Heart left ventricle (tissue), 13 donors: ENCODE data around the gene BRAP.

Experiments used
- POLR2A ChIP-seq, 2 donors: fragments of 450-650 bp; IDR thresholded peaks; one replicate each; pipeline ENCODE4 v1.6.1; 2017; ENCODE audit warnings: antibody characterized with exemption in 2 of 2, mild to moderate bottlenecking in 2 of 2, moderate library complexity in 2 of 2
- TF ChIP-seq, protein P1 (sequence below), 12 donors: fragments of 200-600 bp; sonication (generic) in 4 of 12; IDR thresholded peaks; one replicate each; pipeline versions ENCODE4 v1.5.0 to v1.8.0; 2018 to 2022; ENCODE audit warnings: antibody characterized with exemption in 12 of 12, mild to moderate bottlenecking in 5 of 12
- donor health status: ischemic (EF 13 %, LVEDD 7.1; RV severe dilation, severe dysfunction).
- donor health status: DM: no; HTN: yes; CAD: no.
- donor health status: DM: no; HTN: no; CAD: no.
- donor health status: ischemic (EF 25% LVEDD 6.9; RV normal size, moderate dysfunction).
- donor health status: ischemic (EF 25% LVEDD 5.7; RV mildly dilated, moderate dysfunction).
- donor health status: ischemic (EF 35%, LVEDD 5.7; RV mildly dilated, moderate dysfunction).
- donor health status: nonischemic (EF 11% LVEDD 7.7; RV severe dilation, severe dysfunction).
- donor health status: DM: yes; HTN: yes; CAD: no.
- donor health status: PGD.
- donor health status: ischemic (EF 29% LVEDD 5.4; RV normal size, mild dysfunction).
- donor health status: nonischemic (EF 23%, LVEDD 6.1; RV moderate dilation, normal function).

DNA sequence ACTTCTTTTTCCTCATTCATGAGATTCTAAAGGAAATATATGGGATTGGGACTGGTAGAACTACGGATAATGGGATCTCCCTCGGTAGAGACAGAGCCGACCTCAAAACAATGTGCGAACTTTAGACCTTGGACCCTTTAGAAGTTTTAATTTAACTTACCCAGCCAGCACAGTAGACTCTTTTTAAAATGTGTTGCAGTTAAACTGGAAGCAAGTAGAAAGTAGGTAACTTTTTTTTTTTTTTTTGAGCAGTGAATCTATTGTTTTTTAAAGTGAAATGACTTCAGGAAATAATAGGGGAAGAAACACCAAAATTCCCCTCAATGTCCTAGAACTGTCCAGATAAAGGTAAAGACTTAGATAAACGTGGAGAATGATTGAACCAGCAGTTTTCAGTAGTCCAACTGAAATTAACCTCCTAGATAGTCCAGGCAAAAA lies 85.5 kb downstream of the BRAP start:
- TF ChIP-seq, protein P1, sequence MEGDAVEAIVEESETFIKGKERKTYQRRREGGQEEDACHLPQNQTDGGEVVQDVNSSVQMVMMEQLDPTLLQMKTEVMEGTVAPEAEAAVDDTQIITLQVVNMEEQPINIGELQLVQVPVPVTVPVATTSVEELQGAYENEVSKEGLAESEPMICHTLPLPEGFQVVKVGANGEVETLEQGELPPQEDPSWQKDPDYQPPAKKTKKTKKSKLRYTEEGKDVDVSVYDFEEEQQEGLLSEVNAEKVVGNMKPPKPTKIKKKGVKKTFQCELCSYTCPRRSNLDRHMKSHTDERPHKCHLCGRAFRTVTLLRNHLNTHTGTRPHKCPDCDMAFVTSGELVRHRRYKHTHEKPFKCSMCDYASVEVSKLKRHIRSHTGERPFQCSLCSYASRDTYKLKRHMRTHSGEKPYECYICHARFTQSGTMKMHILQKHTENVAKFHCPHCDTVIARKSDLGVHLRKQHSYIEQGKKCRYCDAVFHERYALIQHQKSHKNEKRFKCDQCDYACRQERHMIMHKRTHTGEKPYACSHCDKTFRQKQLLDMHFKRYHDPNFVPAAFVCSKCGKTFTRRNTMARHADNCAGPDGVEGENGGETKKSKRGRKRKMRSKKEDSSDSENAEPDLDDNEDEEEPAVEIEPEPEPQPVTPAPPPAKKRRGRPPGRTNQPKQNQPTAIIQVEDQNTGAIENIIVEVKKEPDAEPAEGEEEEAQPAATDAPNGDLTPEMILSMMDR (IDR thresholded peaks at IDR 0.05) = no peak
- TF ChIP-seq POLR2A (IDR thresholded peaks at IDR 0.05) = no peak
